ENCODE measurements around the gene GPR161.
"Not testable (repeated sequence)": the region's sequence is repeated elsewhere in the genome, so short reads cannot be mapped to it uniquely, and the experiment has no call there.

GPR161 gene, protein sequence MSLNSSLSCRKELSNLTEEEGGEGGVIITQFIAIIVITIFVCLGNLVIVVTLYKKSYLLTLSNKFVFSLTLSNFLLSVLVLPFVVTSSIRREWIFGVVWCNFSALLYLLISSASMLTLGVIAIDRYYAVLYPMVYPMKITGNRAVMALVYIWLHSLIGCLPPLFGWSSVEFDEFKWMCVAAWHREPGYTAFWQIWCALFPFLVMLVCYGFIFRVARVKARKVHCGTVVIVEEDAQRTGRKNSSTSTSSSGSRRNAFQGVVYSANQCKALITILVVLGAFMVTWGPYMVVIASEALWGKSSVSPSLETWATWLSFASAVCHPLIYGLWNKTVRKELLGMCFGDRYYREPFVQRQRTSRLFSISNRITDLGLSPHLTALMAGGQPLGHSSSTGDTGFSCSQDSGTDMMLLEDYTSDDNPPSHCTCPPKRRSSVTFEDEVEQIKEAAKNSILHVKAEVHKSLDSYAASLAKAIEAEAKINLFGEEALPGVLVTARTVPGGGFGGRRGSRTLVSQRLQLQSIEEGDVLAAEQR

DNA sequence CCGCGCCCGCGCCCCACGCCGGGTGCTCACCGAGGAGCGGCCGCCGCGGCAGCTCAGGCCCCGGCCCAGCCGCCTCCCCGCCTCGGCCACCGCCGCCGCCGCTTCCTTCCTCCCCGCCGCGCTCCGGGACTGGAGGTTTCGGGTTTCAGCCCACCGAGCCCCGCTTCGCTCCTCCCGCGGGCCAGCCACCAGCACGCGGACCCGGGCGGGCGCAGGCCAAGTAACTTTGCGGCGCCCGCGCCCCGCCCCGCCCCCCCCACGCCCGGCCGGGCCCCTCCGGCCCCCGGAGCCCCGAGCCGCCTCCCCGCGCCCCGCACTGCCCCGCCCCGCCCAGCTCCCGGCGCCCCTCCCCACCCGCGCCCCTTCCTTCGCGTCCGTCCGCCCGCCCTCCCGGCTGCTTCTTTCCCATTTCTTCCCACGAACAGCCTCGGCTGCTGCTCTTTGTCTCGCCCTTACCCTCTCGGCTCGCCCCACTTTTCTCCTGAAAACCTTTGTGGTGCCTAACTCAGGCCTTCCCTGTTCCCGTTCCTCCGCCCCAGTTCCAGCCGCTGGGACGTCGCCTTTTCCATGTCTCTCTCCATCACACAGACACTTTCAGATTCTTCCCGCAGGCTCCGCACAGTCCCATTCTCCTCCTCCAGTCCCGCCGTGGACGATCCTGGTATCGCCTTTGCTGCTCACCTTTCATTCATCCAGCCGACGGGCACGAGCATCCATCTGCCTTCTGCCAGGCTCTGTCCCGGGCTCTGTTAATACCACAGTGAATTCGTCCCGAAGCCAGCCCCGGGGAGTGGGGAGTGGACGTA lies at the start of gene GPR161:
Gene GPR161 (minus strand): TSS at position 222 of the 806 bp plus-strand sequence. CDS start 32,080 bp downstream, outside the sequence.
- peaks cover 39% of the 10 kb centered on the region for H3K4me1 Mint-ChIP-seq (ENCODE audit: low read depth)
- H3K9me3 Mint-ChIP-seq: no peaks in the 10 kb centered on the region
- peaks cover 45% of the 10 kb centered on the region for H3K27me3 Mint-ChIP-seq
- H3K4me3 Mint-ChIP-seq: peak within 1 kb of the TSS; percentile 90
- no peaks in the 10 kb centered on the region for H3K36me3 Mint-ChIP-seq (ENCODE audit: low read depth)
- peak within 1 kb of the TSS; percentile 85 for H3K27ac Mint-ChIP-seq

DNA sequence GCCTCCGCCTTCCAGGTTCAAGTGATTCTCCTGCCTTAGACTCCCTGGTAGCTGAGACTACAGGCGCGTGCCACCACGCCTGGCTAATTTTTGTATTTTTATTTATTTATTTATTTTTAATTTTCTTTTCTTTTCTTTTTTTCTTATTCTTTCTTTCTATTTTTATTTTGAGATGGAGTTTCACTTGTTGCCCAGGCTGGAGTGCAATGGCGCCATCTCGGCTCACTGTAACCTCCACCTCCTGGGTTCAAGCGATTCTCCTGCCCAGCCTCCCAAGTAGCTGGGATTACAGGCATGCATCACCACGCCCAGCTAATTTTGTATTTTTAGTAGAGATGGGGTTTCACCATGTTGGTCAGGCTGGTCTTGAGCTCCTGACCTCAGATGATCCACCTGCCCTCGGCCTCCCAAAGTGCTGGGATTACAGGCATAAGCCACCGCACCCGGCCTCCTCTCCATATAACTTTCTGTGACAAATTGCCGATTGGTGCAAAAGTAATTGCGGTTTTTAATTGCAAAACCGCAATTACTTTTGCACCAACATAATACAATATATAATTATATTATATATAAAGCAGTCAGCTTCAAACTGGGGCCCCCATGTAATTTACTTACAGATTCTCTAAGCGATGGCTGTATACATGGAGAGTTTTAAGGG lies 44.5 kb upstream of the GPR161 start:
- H3K36me3 Mint-ChIP-seq (ENCODE audit: low read depth): peaks cover 21% of the 10 kb centered on the region

DNA sequence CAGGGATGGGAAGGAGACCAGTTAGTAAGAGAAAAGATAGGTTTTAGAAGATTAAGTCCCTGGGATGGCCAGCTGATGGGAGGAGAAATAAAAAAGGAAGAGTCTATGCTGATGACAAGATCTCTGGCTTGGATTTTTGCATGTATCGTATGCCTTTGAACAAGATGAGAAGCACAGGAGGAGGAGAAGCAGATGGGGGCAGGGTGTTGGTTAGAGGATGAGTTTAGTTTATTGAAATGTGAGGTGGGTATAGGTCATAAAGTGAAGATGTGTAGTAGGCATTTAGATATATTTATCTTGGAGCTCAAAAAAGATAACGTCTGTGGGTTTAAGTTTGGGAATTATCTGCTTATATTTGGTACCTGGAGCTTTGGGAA lies 43.4 kb upstream of the GPR161 start:
- peaks cover 16% of the 10 kb centered on the region for H3K36me3 Mint-ChIP-seq (ENCODE audit: low read depth)
- H3K4me3 Mint-ChIP-seq: no peak overlapping the region
- peaks cover 12% of the 10 kb centered on the region for H3K4me1 Mint-ChIP-seq (ENCODE audit: low read depth)
- H3K27ac Mint-ChIP-seq: no peak overlapping the region
- H3K27me3 Mint-ChIP-seq: no peaks in the 10 kb centered on the region
- no peaks in the 10 kb centered on the region for H3K9me3 Mint-ChIP-seq

More for the DNA sequence above, 44.5 kb upstream of the GPR161 start:
- peaks cover 12% of the 10 kb centered on the region for H3K4me1 Mint-ChIP-seq (ENCODE audit: low read depth)
- H3K9me3 Mint-ChIP-seq, H3K27ac Mint-ChIP-seq, H3K4me3 Mint-ChIP-seq, H3K27me3 Mint-ChIP-seq: not testable (repeated sequence)

DNA sequence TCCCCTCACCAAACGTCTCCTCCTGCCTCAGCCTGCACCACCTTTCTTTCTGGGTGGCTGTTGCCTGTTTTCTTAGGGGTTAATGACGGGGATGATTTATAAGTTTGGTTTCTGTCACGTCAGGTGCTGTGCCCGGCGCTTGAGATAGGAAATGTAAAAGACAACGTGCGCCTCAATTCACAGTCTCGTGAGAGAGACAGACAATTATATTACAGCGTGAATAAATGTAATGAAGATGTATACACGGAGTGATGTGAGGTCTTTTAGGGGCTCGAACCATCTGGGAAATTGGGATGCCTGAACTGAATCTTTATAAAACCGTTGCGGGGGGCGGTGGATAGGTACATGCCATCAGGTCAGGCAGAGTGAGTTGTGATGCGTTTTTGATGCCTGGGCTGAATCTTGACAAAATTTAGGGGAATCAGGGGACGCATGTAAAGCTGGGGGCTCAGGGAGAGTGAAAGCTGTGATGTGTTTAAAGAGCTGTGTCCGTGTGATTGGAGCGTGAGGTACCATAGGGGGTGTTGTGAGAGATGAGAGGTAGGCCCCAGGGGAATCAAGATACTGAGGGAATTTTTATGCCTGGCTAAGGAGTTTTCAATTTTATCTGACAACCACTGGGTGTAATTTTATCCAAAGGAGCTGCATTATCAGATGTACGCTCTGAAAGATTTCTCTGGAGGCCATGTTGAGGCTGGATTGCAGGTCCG lies 42.9 kb upstream of the GPR161 start:
- peaks cover 12% of the 10 kb centered on the region for H3K4me1 Mint-ChIP-seq (ENCODE audit: low read depth)
- H3K27ac Mint-ChIP-seq: no peak overlapping the region
- no peaks in the 10 kb centered on the region for H3K27me3 Mint-ChIP-seq
- H3K9me3 Mint-ChIP-seq: no peaks in the 10 kb centered on the region
- peaks cover 10% of the 10 kb centered on the region for H3K36me3 Mint-ChIP-seq (ENCODE audit: low read depth)
- H3K4me3 Mint-ChIP-seq: no peak overlapping the region

DNA sequence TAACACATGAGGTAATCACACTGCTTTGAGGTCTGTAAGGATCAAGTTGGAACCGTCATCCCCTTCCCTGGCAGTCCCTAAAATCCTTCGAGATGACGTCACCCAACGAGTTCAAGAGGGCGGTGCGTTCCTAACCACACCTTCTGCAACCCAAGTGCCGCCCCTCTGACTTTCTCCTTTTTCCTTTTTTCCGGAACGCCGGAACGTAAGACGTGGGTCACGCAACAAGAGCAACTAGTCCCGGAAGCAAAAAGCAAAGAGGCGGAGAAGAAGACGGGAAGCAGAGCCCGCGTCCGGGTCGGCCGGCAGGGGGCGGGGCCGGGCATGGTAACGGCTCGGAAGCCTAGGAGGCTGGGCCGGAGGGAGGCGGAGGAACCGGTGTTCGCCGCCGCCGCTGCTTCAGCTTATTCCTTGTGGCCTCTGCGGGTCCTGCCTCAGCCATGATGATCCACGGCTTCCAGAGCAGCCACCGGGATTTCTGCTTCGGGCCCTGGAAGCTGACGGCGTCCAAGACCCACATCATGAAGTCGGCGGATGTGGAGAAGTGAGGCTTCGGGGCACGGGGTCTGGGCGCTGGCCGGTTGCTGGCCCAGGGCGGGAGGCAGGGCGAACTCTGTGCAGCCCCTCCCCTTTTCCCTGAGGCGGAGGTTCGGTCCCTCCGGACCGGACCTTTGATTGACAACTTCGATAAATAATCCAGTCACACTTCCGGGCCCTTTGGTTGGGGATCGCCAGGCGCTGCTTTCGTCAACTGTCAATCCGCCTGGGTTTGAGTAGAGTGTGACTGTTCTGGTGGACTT lies 42.1 kb upstream of the GPR161 start, which contains the start of gene TIPRL:
Gene TIPRL (plus strand): TSS at position 325 of the 800 bp plus-strand sequence. CDS start 116 bp downstream, at position 441.
- Mint-ChIP-seq H3K27ac (no peak within 1 kb of the TSS), H3K27me3 (peaks cover under 1% of the 10 kb centered on the region), H3K4me3 (no peak within 1 kb of the TSS), H3K4me1 (ENCODE audit: low read depth) (peaks cover 11% of the 10 kb centered on the region), H3K9me3 (no peaks in the 10 kb centered on the region), H3K36me3 (ENCODE audit: low read depth) (peaks cover 3% of the 10 kb centered on the region)

DNA sequence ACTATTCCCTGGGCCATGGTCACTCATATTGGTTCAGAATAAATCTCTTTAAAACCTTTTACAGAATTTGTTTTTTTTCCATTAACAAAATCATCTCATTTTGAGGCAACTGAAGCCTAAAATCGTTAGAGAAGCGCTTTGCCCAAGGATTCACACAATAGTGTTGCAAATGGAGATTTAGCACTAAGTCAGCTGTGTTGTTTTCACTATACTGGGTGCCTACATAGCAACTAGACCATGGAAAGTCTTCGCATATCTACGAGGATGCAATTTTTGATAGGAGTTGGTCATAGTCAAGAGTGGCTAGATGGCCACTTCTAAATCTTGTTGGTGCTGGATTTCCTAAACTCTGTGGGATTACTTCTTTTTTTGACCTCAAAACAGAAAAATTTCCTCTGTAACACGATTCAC lies 41.5 kb upstream of the GPR161 start:
- Mint-ChIP-seq H3K36me3 (ENCODE audit: low read depth) (no peaks in the 10 kb centered on the region), H3K27me3 (peaks cover 5% of the 10 kb centered on the region), H3K9me3 (no peaks in the 10 kb centered on the region), H3K4me1 (ENCODE audit: low read depth) (peaks cover 8% of the 10 kb centered on the region), H3K27ac (no peak overlapping the region), H3K4me3 (no peak overlapping the region)

DNA sequence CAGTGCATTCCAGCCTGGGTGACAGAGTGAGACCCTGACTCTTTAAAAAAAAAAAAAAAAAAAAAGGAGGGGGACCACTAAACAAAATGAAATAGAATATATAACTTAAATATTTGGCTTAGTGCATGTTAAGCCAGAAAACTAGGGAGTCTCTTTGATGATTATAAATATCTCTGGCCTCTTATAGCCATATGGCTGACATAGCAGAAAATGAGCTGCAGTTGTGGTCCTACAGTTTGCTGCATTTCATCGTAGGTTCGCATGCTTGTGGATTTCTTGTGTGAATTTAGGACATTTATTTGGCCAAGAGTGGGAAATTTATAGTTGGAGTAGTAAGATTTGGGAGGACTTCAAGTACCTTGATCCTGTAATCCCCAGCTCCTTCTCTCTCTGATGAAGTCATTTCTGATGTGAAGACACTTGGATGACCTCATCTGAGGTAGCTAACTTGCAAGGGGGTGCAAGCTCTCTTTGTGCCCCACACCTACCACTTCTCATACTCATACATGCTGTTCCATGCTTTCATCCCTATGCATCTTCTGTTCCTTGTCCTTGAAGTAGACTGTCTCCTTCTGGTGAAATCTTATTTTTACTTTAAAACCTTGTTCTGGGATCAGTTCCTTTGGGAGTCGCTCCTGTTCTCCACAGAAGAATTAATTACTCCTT lies 35.7 kb upstream of the GPR161 start:
- H3K27me3 Mint-ChIP-seq: peaks cover 11% of the 10 kb centered on the region
- no peaks in the 10 kb centered on the region for H3K9me3 Mint-ChIP-seq
- H3K4me3 Mint-ChIP-seq: no peak overlapping the region

DNA sequence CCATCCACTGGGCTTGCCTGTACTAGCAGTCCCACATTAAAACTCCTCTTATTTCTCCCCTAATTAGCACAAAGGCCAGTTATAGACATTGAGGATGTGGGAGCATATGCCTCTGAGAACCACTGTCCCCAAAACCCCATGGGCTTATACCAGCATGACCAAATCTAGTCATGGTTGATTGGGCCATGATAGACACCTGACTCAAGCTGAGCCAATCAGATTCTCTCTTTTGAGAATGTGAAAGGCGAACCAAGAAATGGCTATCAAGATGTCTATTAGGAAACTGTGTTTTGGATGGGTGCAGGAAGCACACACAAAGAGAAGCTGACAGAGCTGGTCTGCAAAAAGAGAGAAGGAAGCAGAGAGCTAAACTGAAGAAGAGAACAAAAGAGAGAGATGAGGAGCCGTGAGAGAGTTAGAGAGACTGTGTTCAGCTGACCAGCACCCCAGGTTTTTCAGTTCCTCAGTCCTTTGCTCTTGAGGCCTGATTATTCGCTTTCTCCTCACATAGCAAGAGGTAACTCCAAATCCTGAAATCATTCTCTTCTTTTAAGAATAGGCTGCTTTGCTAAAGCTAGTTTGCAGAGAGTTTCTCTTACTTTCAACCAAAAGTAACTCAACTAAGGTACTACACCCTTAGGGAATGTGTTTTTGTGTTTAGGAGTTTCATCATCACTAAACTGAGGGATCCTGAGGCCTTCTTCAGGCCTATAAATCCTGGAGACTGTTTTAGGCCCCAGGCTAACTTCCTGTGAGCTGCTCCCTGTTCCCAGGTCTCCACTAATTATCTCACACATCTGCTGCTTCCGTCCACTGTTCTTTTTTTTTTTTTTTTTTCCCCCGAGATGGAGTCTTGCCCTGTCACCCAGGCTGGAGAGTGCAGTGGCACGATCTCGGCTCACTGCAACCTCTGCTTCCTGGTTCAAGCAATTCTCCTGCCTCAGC lies 34.1 kb upstream of the GPR161 start:
- no peaks in the 10 kb centered on the region for H3K36me3 Mint-ChIP-seq (ENCODE audit: low read depth)
- no peak overlapping the region for H3K27ac Mint-ChIP-seq
- H3K27me3 Mint-ChIP-seq: peaks cover 11% of the 10 kb centered on the region
- no peaks in the 10 kb centered on the region for H3K9me3 Mint-ChIP-seq
- H3K4me3 Mint-ChIP-seq: no peak overlapping the region
- H3K4me1 Mint-ChIP-seq (ENCODE audit: low read depth): no peaks in the 10 kb centered on the region

More for the DNA sequence above, 35.7 kb upstream of the GPR161 start:
- no peak overlapping the region for H3K27ac Mint-ChIP-seq
- H3K4me1 Mint-ChIP-seq (ENCODE audit: low read depth): no peaks in the 10 kb centered on the region
- H3K36me3 Mint-ChIP-seq (ENCODE audit: low read depth): no peaks in the 10 kb centered on the region

DNA sequence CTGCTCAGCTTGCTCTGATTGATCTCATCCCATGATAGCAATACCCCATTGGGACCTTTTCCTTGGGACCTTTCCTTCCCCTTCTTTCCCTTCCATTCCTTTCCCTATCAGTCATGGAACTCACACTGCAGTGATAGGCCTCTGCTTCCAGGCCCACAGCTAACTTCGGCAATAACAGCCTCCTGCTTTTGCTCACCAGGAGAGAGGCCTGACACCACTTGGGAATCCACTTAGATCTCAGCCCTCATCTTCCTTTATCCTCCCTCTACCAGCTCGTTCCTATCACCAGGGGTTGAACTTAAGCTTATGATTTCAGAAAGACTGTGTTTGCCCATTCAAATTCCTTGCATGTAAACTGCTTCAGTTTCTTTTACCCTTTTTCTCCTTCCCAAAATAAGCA lies 31.1 kb upstream of the GPR161 start:
- Mint-ChIP-seq H3K4me3 (no peak overlapping the region), H3K4me1 (ENCODE audit: low read depth) (no peaks in the 10 kb centered on the region), H3K36me3 (ENCODE audit: low read depth) (no peaks in the 10 kb centered on the region), H3K9me3 (no peaks in the 10 kb centered on the region), H3K27me3 (peaks cover 8% of the 10 kb centered on the region), H3K27ac (no peak overlapping the region)

DNA sequence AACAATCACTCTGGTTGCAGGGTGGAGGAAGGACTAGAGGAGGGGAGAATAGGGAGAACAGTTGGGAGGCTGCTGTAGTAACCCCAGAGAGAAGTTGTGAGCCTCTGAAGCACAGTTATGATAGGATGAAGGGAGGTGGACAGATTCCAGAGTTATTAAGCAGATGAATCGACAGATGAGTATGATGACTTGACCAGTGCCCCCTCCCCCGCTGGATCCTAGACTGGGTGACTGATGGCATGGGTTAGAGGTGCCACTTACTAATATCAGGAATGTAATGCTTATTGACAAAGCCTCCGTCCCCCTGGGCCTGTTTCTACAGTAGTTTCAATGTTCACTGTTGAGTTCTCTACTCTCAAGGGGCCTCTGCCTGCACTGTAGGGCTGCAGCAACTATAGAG lies 28.0 kb upstream of the GPR161 start:
- Mint-ChIP-seq H3K27me3 (peaks cover 16% of the 10 kb centered on the region), H3K4me1 (ENCODE audit: low read depth) (no peaks in the 10 kb centered on the region), H3K27ac (no peak overlapping the region), H3K4me3 (no peak overlapping the region), H3K36me3 (ENCODE audit: low read depth) (peaks cover 4% of the 10 kb centered on the region), H3K9me3 (peaks cover 14% of the 10 kb centered on the region)

DNA sequence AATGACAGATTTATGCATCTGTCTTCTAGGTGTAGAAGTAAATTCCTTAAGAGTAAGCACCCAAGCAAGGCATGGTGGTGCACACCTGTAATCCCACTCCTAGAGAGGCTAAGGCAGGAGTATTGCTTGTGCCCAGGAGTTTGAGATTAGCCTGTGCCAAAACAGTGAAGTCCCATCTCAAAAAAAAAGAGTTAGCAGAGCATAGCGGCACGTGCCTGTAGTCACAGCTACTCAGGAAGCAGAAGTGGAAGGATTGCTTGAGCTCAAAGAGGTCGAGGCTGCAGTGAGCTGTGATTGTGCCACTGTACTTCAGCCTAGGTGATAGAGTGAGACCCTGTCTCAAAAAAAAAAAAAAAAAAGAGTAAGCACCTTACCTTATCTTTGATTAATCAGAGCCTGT lies 26.9 kb upstream of the GPR161 start:
- H3K4me1 Mint-ChIP-seq (ENCODE audit: low read depth): no peaks in the 10 kb centered on the region
- peaks cover 19% of the 10 kb centered on the region for H3K9me3 Mint-ChIP-seq
- H3K27ac Mint-ChIP-seq: no peak overlapping the region
- H3K27me3 Mint-ChIP-seq: peaks cover 18% of the 10 kb centered on the region
- no peak overlapping the region for H3K4me3 Mint-ChIP-seq
- H3K36me3 Mint-ChIP-seq (ENCODE audit: low read depth): peaks cover 8% of the 10 kb centered on the region

DNA sequence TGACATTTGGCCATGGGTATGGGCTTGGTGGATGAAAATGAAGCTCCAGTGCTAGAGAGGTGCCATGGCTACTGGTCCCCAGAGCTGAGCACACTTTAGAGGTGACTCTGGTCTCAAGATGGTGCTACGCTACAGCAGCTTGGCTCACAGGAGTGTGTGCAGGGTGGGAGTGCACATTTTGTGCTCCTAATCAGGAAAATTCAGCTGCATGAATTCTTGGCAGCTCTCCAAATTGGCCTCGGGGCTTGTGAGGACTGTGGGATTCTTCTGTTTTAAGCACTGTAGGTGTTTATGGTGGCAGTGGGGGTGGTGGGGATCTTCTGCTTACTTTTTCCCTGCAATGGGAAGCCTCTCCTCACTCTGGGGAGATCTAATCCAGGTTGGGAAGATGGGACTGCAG lies 24.7 kb upstream of the GPR161 start:
- H3K36me3 Mint-ChIP-seq (ENCODE audit: low read depth): peaks cover 15% of the 10 kb centered on the region
- no peak overlapping the region for H3K4me3 Mint-ChIP-seq
- peaks cover 26% of the 10 kb centered on the region for H3K27me3 Mint-ChIP-seq
- no peak overlapping the region for H3K27ac Mint-ChIP-seq
- no peaks in the 10 kb centered on the region for H3K4me1 Mint-ChIP-seq (ENCODE audit: low read depth)
- H3K9me3 Mint-ChIP-seq: peaks cover 33% of the 10 kb centered on the region
